Neural crest cell (in vitro differentiated cells): ENCODE measurements around the gene RNF32. TPM values are rescaled to one million over a fixed set of nuclear protein-coding genes. Genes with fewer than 3 reads are reported as not detected.
"Not testable (repeated sequence)": the region's sequence is repeated elsewhere in the genome, so short reads cannot be mapped to it uniquely, and the experiment has no call there.

Source experiments
- DNase-seq: peaks from one replicate; pipeline ENCODE4 v3.0.0; 2021; ENCODE audit warnings: low read depth, mixed read lengths, low spot score
- H3K27ac Mint-ChIP-seq: one replicate; pipeline ENCODE4 v1.8.0; 2021; ENCODE audit warnings: mild to moderate bottlenecking, mixed read lengths; ENCODE audit not compliant: unreplicated experiment
- H3K27me3 Mint-ChIP-seq: 2 replicates; pipeline ENCODE4 v1.8.0; 2021; ENCODE audit warnings: low read depth, mild to moderate bottlenecking, mixed read lengths
- H3K36me3 Mint-ChIP-seq: 2 replicates; pipeline ENCODE4 v1.8.0; 2021; ENCODE audit warnings: low read depth, mild to moderate bottlenecking, mixed read lengths
- H3K4me1 Mint-ChIP-seq: 2 replicates; pipeline ENCODE4 v1.8.0; 2021; ENCODE audit warnings: mixed read lengths
- H3K4me3 Mint-ChIP-seq: one replicate; pipeline ENCODE4 v1.8.0; 2021; ENCODE audit warnings: mild to moderate bottlenecking, mixed read lengths
- H3K9me3 Mint-ChIP-seq: 2 replicates; pipeline ENCODE4 v1.8.0; 2021; ENCODE audit warnings: mixed read lengths
- CTCF ChIP-seq: fragments of 200-600 bp; sonication (generic); conservative IDR thresholded peaks from 2 replicates; pipeline ENCODE4 v1.5.0; 2021; ENCODE audit warnings: antibody characterized with exemption, mild to moderate bottlenecking
- total RNA-seq: library from RNA; stranded (reverse); gene quantifications from 2 replicates; pipeline ENCODE4 v1.2.1, GENCODE V29; 2021

RNF32 gene
- total RNA-seq, 1 donor from 2014 or later = 1.4 TPM

- H3K4me1 Mint-ChIP-seq = peaks cover 23% of the 10 kb centered on the region
- no peak for TF ChIP-seq CTCF
- H3K4me3 Mint-ChIP-seq = peak overlapping the region; percentile 67
- peaks cover 5% of the 10 kb centered on the region for H3K36me3 Mint-ChIP-seq
- H3K27me3 Mint-ChIP-seq = peaks cover 20% of the 10 kb centered on the region
- peaks cover 6% of the 10 kb centered on the region for H3K9me3 Mint-ChIP-seq
- H3K27ac Mint-ChIP-seq = no peak overlapping the region
- no peak for DNase-seq
Observed at GRCh38 chr7:156617215-156617614, 23.4 kb upstream of the RNF32 start.

- no peak for TF ChIP-seq CTCF
- Mint-ChIP-seq H3K27ac (no peak overlapping the region), H3K4me1 (peaks cover 23% of the 10 kb centered on the region), H3K9me3 (peaks cover 10% of the 10 kb centered on the region), H3K36me3 (peaks cover 5% of the 10 kb centered on the region), H3K4me3 (no peak overlapping the region), H3K27me3 (peaks cover 20% of the 10 kb centered on the region)
- DNase-seq = no peak
Observed at GRCh38 chr7:156618078-156618779, 22.3 kb upstream of the RNF32 start.

GRCh38 chr7:156618780-156619367, 21.7 kb upstream of the RNF32 start:
- Mint-ChIP-seq H3K9me3 (peaks cover 13% of the 10 kb centered on the region), H3K4me3 (no peak overlapping the region), H3K27me3 (peaks cover 20% of the 10 kb centered on the region), H3K4me1 (peaks cover 23% of the 10 kb centered on the region), H3K27ac (no peak overlapping the region), H3K36me3 (peaks cover 5% of the 10 kb centered on the region)
- no peak for TF ChIP-seq CTCF
- no peak for DNase-seq

- H3K4me3 Mint-ChIP-seq, DNase-seq, H3K27ac Mint-ChIP-seq: not testable (repeated sequence)
Observed at GRCh38 chr7:156619488-156620290, 20.9 kb upstream of the RNF32 start.

GRCh38 chr7:156620291-156620675, 20.3 kb upstream of the RNF32 start:
- no peak for DNase-seq
- Mint-ChIP-seq H3K27ac (no peak overlapping the region), H3K9me3 (peaks cover 13% of the 10 kb centered on the region), H3K4me3 (no peak overlapping the region), H3K27me3 (peaks cover 20% of the 10 kb centered on the region), H3K4me1 (peaks cover 19% of the 10 kb centered on the region), H3K36me3 (peaks cover 5% of the 10 kb centered on the region)
- TF ChIP-seq CTCF = no peak

More at GRCh38 chr7:156619488-156620290, 20.9 kb upstream of the RNF32 start:
- peaks cover 21% of the 10 kb centered on the region for H3K4me1 Mint-ChIP-seq
- H3K9me3 Mint-ChIP-seq = peaks cover 13% of the 10 kb centered on the region
- not testable (repeated sequence) for H3K36me3 Mint-ChIP-seq
- peaks cover 20% of the 10 kb centered on the region for H3K27me3 Mint-ChIP-seq
